Breast epithelium (tissue), 3 donors: ENCODE data around the gene TMCC2.

Experiments used
- POLR2AphosphoS5 ChIP-seq, 3 donors: sonication (generic); formaldehyde crosslinking; IDR thresholded peaks; one replicate each; pipeline ENCODE4 v1.6.1; 2017; ENCODE audit warnings: antibody characterized with exemption in 3 of 3
- TF ChIP-seq, protein P1 (sequence below), 3 donors: fragments of 450-650 bp; IDR thresholded peaks; one replicate each; pipeline ENCODE4 v1.5.1; 2016 to 2017; ENCODE audit warnings: antibody characterized with exemption in 3 of 3, mild to moderate bottlenecking in 3 of 3, moderate library complexity in 3 of 3

DNA sequence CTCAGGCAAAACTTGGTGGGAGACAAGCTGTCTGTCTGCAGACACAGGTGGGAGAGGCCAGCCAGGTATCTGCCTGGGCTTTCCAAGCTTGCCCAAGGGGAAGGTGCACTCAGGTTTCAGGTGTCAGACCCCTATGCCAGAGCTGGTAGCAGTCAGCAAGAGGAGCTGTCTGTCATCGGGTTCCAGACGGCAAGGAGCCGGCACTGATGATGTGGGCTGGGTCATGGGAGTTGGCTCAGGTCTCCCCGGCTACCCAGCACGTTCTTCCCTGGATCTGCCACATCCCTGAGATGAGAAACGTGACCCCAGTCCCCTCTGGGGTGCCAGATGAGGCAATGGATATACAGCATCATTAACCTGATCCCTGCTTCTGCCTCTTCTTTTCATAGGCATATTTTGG, 23.0 kb downstream of the TMCC2 start:
- TF ChIP-seq, protein P1, sequence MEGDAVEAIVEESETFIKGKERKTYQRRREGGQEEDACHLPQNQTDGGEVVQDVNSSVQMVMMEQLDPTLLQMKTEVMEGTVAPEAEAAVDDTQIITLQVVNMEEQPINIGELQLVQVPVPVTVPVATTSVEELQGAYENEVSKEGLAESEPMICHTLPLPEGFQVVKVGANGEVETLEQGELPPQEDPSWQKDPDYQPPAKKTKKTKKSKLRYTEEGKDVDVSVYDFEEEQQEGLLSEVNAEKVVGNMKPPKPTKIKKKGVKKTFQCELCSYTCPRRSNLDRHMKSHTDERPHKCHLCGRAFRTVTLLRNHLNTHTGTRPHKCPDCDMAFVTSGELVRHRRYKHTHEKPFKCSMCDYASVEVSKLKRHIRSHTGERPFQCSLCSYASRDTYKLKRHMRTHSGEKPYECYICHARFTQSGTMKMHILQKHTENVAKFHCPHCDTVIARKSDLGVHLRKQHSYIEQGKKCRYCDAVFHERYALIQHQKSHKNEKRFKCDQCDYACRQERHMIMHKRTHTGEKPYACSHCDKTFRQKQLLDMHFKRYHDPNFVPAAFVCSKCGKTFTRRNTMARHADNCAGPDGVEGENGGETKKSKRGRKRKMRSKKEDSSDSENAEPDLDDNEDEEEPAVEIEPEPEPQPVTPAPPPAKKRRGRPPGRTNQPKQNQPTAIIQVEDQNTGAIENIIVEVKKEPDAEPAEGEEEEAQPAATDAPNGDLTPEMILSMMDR (IDR thresholded peaks at IDR 0.05) = no peak
- no peak for TF ChIP-seq POLR2AphosphoS5 (IDR thresholded peaks at IDR 0.05)
